ENCODE measurements around the gene RPS3. TPM values are rescaled to one million over a fixed set of nuclear protein-coding genes. Genes with fewer than 3 reads are reported as not detected.
"Not testable (repeated sequence)": the region's sequence is repeated elsewhere in the genome, so short reads cannot be mapped to it uniquely, and the experiment has no call there.

RPS3 gene
- total RNA-seq, 4 donors from 2014 or later: 572 to 979 (median 746) TPM

- no peak overlapping the region for H3K4me3 ChIP-seq
- no peaks in the 10 kb centered on the region for H3K36me3 ChIP-seq
- in situ Hi-C loops (cut with MboI; ENCODE audit: low sequenced_read_pairs in 4 of 4): no loop called here
- TF ChIP-seq, protein P1, sequence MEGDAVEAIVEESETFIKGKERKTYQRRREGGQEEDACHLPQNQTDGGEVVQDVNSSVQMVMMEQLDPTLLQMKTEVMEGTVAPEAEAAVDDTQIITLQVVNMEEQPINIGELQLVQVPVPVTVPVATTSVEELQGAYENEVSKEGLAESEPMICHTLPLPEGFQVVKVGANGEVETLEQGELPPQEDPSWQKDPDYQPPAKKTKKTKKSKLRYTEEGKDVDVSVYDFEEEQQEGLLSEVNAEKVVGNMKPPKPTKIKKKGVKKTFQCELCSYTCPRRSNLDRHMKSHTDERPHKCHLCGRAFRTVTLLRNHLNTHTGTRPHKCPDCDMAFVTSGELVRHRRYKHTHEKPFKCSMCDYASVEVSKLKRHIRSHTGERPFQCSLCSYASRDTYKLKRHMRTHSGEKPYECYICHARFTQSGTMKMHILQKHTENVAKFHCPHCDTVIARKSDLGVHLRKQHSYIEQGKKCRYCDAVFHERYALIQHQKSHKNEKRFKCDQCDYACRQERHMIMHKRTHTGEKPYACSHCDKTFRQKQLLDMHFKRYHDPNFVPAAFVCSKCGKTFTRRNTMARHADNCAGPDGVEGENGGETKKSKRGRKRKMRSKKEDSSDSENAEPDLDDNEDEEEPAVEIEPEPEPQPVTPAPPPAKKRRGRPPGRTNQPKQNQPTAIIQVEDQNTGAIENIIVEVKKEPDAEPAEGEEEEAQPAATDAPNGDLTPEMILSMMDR (IDR thresholded peaks at IDR 0.05 in 4 of 5, conservative IDR thresholded peaks at IDR 0.05 in 1 of 5): no peak
- no peak for TF ChIP-seq POLR2A (IDR thresholded peaks at IDR 0.05)
- peaks cover 0 to 7% of the 10 kb centered on the region in 2 donors for H3K4me1 ChIP-seq
- no peak overlapping the region for H3K27ac ChIP-seq
- intact Hi-C loops (cut with DNase I; ENCODE audit: low total_unique reads): no loop called here
- no peak for ATAC-seq
- no peaks in the 10 kb centered on the region for H3K9me3 ChIP-seq
- no peaks in the 10 kb centered on the region for H3K27me3 ChIP-seq
- no peak for DNase-seq
Observed at GRCh38 chr11:75356613-75357012, 42.7 kb upstream of the RPS3 start.

GRCh38 chr11:75362285-75362684, 37.0 kb upstream of the RPS3 start:
- H3K4me1 ChIP-seq; H3K4me3 ChIP-seq; intact Hi-C loops (cut with DNase I; ENCODE audit: low total_unique reads); H3K27ac ChIP-seq; H3K9me3 ChIP-seq; DNase-seq; H3K27me3 ChIP-seq; H3K36me3 ChIP-seq; in situ Hi-C loops (cut with MboI; ENCODE audit: low sequenced_read_pairs in 4 of 4); ATAC-seq: not testable (repeated sequence)

- Histone ChIP-seq H3K36me3 (no peaks in the 10 kb centered on the region), H3K9me3 (no peaks in the 10 kb centered on the region), H3K4me3 (no peak overlapping the region), H3K27me3 (no peaks in the 10 kb centered on the region), H3K4me1 (no peaks in the 10 kb centered on the region), H3K27ac (no peak overlapping the region)
- no peak for ATAC-seq
- intact Hi-C loops (cut with DNase I; ENCODE audit: low total_unique reads) (no loop called here), in situ Hi-C loops (cut with MboI; ENCODE audit: low sequenced_read_pairs in 4 of 4) (no loop called here)
- TF ChIP-seq POLR2A (IDR thresholded peaks at IDR 0.05): no peak
- TF ChIP-seq, protein P1 (IDR thresholded peaks at IDR 0.05 in 4 of 5, conservative IDR thresholded peaks at IDR 0.05 in 1 of 5): no peak
- DNase-seq: no peak
Observed at GRCh38 chr11:75365711-75366181, 33.6 kb upstream of the RPS3 start.

- ATAC-seq; H3K9me3 ChIP-seq; DNase-seq; intact Hi-C loops (cut with DNase I; ENCODE audit: low total_unique reads); in situ Hi-C loops (cut with MboI; ENCODE audit: low sequenced_read_pairs in 4 of 4); H3K27ac ChIP-seq; H3K27me3 ChIP-seq; H3K36me3 ChIP-seq; H3K4me3 ChIP-seq; H3K4me1 ChIP-seq: not testable (repeated sequence)
Observed at GRCh38 chr11:75366826-75367225, 32.5 kb upstream of the RPS3 start.

GRCh38 chr11:75369560-75370255, 29.6 kb upstream of the RPS3 start:
- Histone ChIP-seq H3K9me3 (no peaks in the 10 kb centered on the region), H3K4me3 (no peak overlapping the region), H3K36me3 (no peaks in the 10 kb centered on the region), H3K4me1 (no peaks in the 10 kb centered on the region), H3K27ac (no peak overlapping the region), H3K27me3 (no peaks in the 10 kb centered on the region)
- intact Hi-C loops (cut with DNase I; ENCODE audit: low total_unique reads): no loop called here
- no peak for ATAC-seq
- in situ Hi-C loops (cut with MboI; ENCODE audit: low sequenced_read_pairs in 4 of 4): no loop called here
- DNase-seq: peak in 1 of 2 donors; percentile 23
- TF ChIP-seq POLR2A (IDR thresholded peaks at IDR 0.05): no peak
- TF ChIP-seq, protein P1 (IDR thresholded peaks at IDR 0.05 in 4 of 5, conservative IDR thresholded peaks at IDR 0.05 in 1 of 5): no peak
